H1 (cell line): ENCODE results near the gene APOL1. TPM values are rescaled to one million over a fixed set of nuclear protein-coding genes. Genes with fewer than 3 reads are reported as not detected.

Source experiments
- CTCF ChIA-PET: fragments of 300-600 bp; sonication (Branson Sonifier 250); formaldehyde crosslinking; loops from one replicate; lab custom pipeline; 2021; ENCODE audit not compliant: partially characterized antibody; lab: Charles Lee
- POLR2A ChIA-PET: fragments of 300-600 bp; sonication (Branson Sonifier 250); formaldehyde crosslinking; loops from one replicate; lab custom pipeline; 2021; ENCODE audit warnings: inconsistent platforms; ENCODE audit not compliant: partially characterized antibody; lab: Charles Lee
- DNase-seq, 2 experiments: peaks; one replicate each; pipeline versions ENCODE4 v3.0.0 to v3.0.0-alpha.2; 2010 to 2022; ENCODE audit warnings: low spot score in 2 of 2, low read depth in 1 of 2, mixed read lengths in 1 of 2
- FAIRE-seq: peaks from 2 replicates; lab custom pipeline; 2011; peaks lifted over from hg19 to GRCh38; lab: Jason Lieb, UNC
- H2AFZ ChIP-seq: 2 replicates; pipeline ENCODE4 v1.8.1; 2012; ENCODE audit warnings: low read length, inconsistent platforms
- H2AK5ac ChIP-seq: 2 replicates; pipeline ENCODE4 v1.6.1; 2013; ENCODE audit warnings: low read depth, low read length
- H2BK120ac ChIP-seq: replicated peaks from 2 replicates; pipeline ENCODE3; 2013; ENCODE audit warnings: low read depth, low read length, inconsistent platforms
- H2BK12ac ChIP-seq: 2 replicates; pipeline ENCODE4 v1.6.1; 2013; ENCODE audit warnings: low read depth, low read length
- H2BK15ac ChIP-seq: 2 replicates; pipeline ENCODE4 v1.6.1; 2013; ENCODE audit warnings: low read length
- H2BK20ac ChIP-seq: 2 replicates; pipeline ENCODE4 v1.6.1; 2013; ENCODE audit warnings: low read length
- H2BK5ac ChIP-seq: 2 replicates; pipeline ENCODE4 v1.6.1; 2013; ENCODE audit warnings: low read depth, low read length
- H3K14ac ChIP-seq: 2 replicates; pipeline ENCODE4 v1.6.1; 2013; ENCODE audit warnings: inconsistent platforms; ENCODE audit not compliant: insufficient read length
- H3K18ac ChIP-seq: 2 replicates; pipeline ENCODE4 v1.6.1; 2013; ENCODE audit warnings: low read length; ENCODE audit errors: extremely low read depth
- H3K23ac ChIP-seq: 2 replicates; pipeline ENCODE4 v1.6.1; 2013; ENCODE audit warnings: inconsistent platforms; ENCODE audit not compliant: insufficient read length
- H3K23me2 ChIP-seq: 2 replicates; pipeline ENCODE4 v1.6.1; 2013; ENCODE audit warnings: low read depth, low read length
- H3K27ac ChIP-seq: 2 replicates; pipeline ENCODE4 v1.6.1; 2011; ENCODE audit warnings: low read depth, low read length, inconsistent platforms
- H3K27me3 ChIP-seq, 4 experiments: replicated peaks in 1 of 4; 1 replicate in 1 of 4; 2 replicates in 3 of 4; pipeline versions ENCODE4 v1.6.1 to v1.8.1; 2011 to 2013; ENCODE audit warnings: low read length in 3 of 4, mild to moderate bottlenecking in 3 of 4, inconsistent platforms in 2 of 4, mixed read lengths in 2 of 4, moderate library complexity in 1 of 4; ENCODE audit not compliant: control insufficient read depth in 3 of 4, insufficient read depth in 3 of 4; ENCODE audit errors: extremely low read depth in 1 of 4
- H3K36me3 ChIP-seq, 4 experiments: 2 replicates each; pipeline versions ENCODE4 v1.6.1 to v1.8.1; 2011 to 2013; ENCODE audit warnings: mild to moderate bottlenecking in 4 of 4, low read length in 3 of 4, moderate library complexity in 2 of 4, control low read depth in 1 of 4, inconsistent platforms in 1 of 4; ENCODE audit not compliant: insufficient read depth in 4 of 4, control insufficient read depth in 2 of 4
- H3K4ac ChIP-seq: replicated peaks from 2 replicates; pipeline ENCODE3; 2013; ENCODE audit warnings: low read length, low read depth, mixed read lengths, inconsistent platforms; ENCODE audit not compliant: insufficient read length
- H3K4me1 ChIP-seq, 4 experiments: replicated peaks in 1 of 4; 1 replicate in 1 of 4; 2 replicates in 3 of 4; pipeline versions ENCODE4 v1.6.1 to v1.8.1; 2011 to 2013; ENCODE audit warnings: low read length in 3 of 4, inconsistent platforms in 2 of 4, mixed read lengths in 1 of 4; ENCODE audit not compliant: insufficient read depth in 4 of 4, control insufficient read depth in 3 of 4
- H3K4me2 ChIP-seq, 2 experiments: 2 replicates each; pipeline versions ENCODE4 v1.6.1 to v1.8.1; 2011 to 2013; ENCODE audit warnings: low read depth in 2 of 2, low read length in 2 of 2, control low read depth in 1 of 2, inconsistent platforms in 1 of 2, mild to moderate bottlenecking in 1 of 2; ENCODE audit not compliant: insufficient read depth in 1 of 2
- H3K4me3 ChIP-seq, 4 experiments: fragments of 200-600, 300-600 bp in 1 of 4; sonication (generic), shearing (Covaris generic), sonication (Bioruptor Twin) in 1 of 4; 2 replicates each; pipeline versions ENCODE4 v1.5.1 to v1.8.1; 2011 to 2016; ENCODE audit warnings: low read length in 4 of 4, low read depth in 3 of 4, control low read depth in 2 of 4, inconsistent platforms in 2 of 4, mild to moderate bottlenecking in 2 of 4, mixed read lengths in 1 of 4, moderate library complexity in 1 of 4; ENCODE audit not compliant: insufficient read depth in 2 of 4; ENCODE audit errors: extremely low read depth in 1 of 4
- H3K56ac ChIP-seq: replicated peaks from 2 replicates; pipeline ENCODE3; 2013; ENCODE audit warnings: low read depth, mild to moderate bottlenecking, mixed read lengths, low read length, inconsistent platforms; ENCODE audit not compliant: insufficient read length
- H3K79me1 ChIP-seq: 2 replicates; pipeline ENCODE4 v1.6.1; 2013; ENCODE audit warnings: low read depth, low read length, control low read depth
- H3K79me2 ChIP-seq, 2 experiments: 2 replicates each; pipeline versions ENCODE4 v1.6.1 to v1.8.1; 2012 to 2013; ENCODE audit warnings: low read length in 2 of 2, mild to moderate bottlenecking in 2 of 2, inconsistent platforms in 1 of 2; ENCODE audit not compliant: insufficient read depth in 2 of 2, control insufficient read depth in 1 of 2
- H3K9ac ChIP-seq, 4 experiments: replicated peaks in 1 of 4; 1 replicate in 1 of 4; 2 replicates in 3 of 4; pipeline versions ENCODE4 v1.6.1 to v1.8.1; 2011 to 2013; ENCODE audit warnings: low read depth in 3 of 4, low read length in 3 of 4, control low read depth in 2 of 4, mild to moderate bottlenecking in 2 of 4, moderate library complexity in 2 of 4, inconsistent platforms in 1 of 4; ENCODE audit errors: extremely low read depth in 1 of 4
- H3K9me3 ChIP-seq, 2 experiments: 2 replicates each; pipeline versions ENCODE4 v1.6.1 to v1.8.1; 2012 to 2013; ENCODE audit warnings: mild to moderate bottlenecking in 2 of 2, moderate library complexity in 2 of 2, control low read depth in 1 of 2, inconsistent platforms in 1 of 2, low read depth in 1 of 2, low read length in 1 of 2, mixed read lengths in 1 of 2; ENCODE audit not compliant: insufficient read depth in 2 of 2
- H4K20me1 ChIP-seq, 2 experiments: replicated peaks in 1 of 2; 2 replicates each; pipeline versions ENCODE3 to v1.8.1; 2011 to 2013; ENCODE audit warnings: inconsistent platforms in 2 of 2, low read length in 2 of 2, mild to moderate bottlenecking in 1 of 2; ENCODE audit not compliant: insufficient read depth in 2 of 2, control insufficient read depth in 1 of 2
- H4K5ac ChIP-seq: 2 replicates; pipeline ENCODE4 v1.6.1; 2013; ENCODE audit warnings: low read length, low read depth, mixed read lengths, inconsistent platforms; ENCODE audit not compliant: insufficient read length
- H4K8ac ChIP-seq: 2 replicates; pipeline ENCODE4 v1.8.0; 2013; ENCODE audit warnings: mild to moderate bottlenecking, moderate library complexity, low read length, inconsistent platforms; ENCODE audit not compliant: insufficient read depth; ENCODE audit errors: extremely low read depth
- H4K91ac ChIP-seq: replicated peaks from 2 replicates; pipeline ENCODE3; 2013; ENCODE audit warnings: low read length, mixed read lengths, inconsistent platforms; ENCODE audit not compliant: insufficient read length
- CHD1 ChIP-seq: IDR thresholded peaks from 2 replicates; pipeline ENCODE4 v1.6.1; 2012; ENCODE audit warnings: low read depth, low read length, improper control_type of control experiment
- CHD2 ChIP-seq: IDR thresholded peaks from 2 replicates; pipeline ENCODE4 v1.6.1; 2012; ENCODE audit warnings: low read length, improper control_type of control experiment
- EP300 ChIP-seq, 2 experiments: IDR thresholded peaks; 1 replicate in 1 of 2; 2 replicates in 1 of 2; pipeline ENCODE4 v1.6.1; 2011 to 2012; ENCODE audit warnings: low read depth in 2 of 2, low read length in 2 of 2, mild to moderate bottlenecking in 2 of 2, borderline replicate concordance in 1 of 2, inconsistent platforms in 1 of 2, moderate library complexity in 1 of 2
- KDM1A ChIP-seq: fragments of 200-600, 300-600 bp; sonication (generic); IDR thresholded peaks from 2 replicates; pipeline ENCODE4 v1.7.1; 2016; ENCODE audit warnings: mild to moderate bottlenecking, low read length, borderline replicate concordance
- RAD21 ChIP-seq, 2 experiments: IDR thresholded peaks in 1 of 2; conservative IDR thresholded peaks in 1 of 2; 2 replicates each; pipeline ENCODE4 v1.6.1; 2011; ENCODE audit warnings: low read depth in 2 of 2, low read length in 2 of 2, improper control_type of control experiment in 1 of 2, inconsistent platforms in 1 of 2, mild to moderate bottlenecking in 1 of 2, moderate library complexity in 1 of 2
- RFX5 ChIP-seq: IDR thresholded peaks from 2 replicates; pipeline ENCODE4 v1.6.1; 2011; ENCODE audit warnings: low read depth, low read length, improper control_type of control experiment, borderline replicate concordance
- RXRA ChIP-seq: IDR thresholded peaks from 2 replicates; pipeline ENCODE4 v1.6.1; 2011; ENCODE audit warnings: low read depth, mild to moderate bottlenecking, low read length, moderate library complexity; ENCODE audit not compliant: insufficient read depth
- TAF7 ChIP-seq: optimal IDR thresholded peaks from 2 replicates; pipeline ENCODE3; 2011; ENCODE audit warnings: low read depth, mild to moderate bottlenecking, inconsistent platforms, low read length, moderate library complexity, borderline replicate concordance
- TCF12 ChIP-seq: IDR thresholded peaks from 2 replicates; pipeline ENCODE4 v1.6.1; 2011; ENCODE audit warnings: low read depth, mild to moderate bottlenecking, low read length
- YY1 ChIP-seq: IDR thresholded peaks from 2 replicates; pipeline ENCODE4 v1.6.1; 2011; ENCODE audit warnings: low read depth, mild to moderate bottlenecking, low read length
- ZNF274 ChIP-seq: IDR thresholded peaks from 2 replicates; pipeline ENCODE4 v1.7.0; 2012; ENCODE audit warnings: low read length, borderline replicate concordance; ENCODE audit errors: extremely low read depth
- WGBS, 2 experiments: shearing (Covaris generic) in 1 of 2; methylation state at CpG; one replicate each; pipeline versions ENCODE4 v1.1.6 to v1.1.7; 2013 to 2015; ENCODE audit warnings: low lambda C conversion rate in 2 of 2, mixed read lengths in 2 of 2, inconsistent platforms in 1 of 2, low coverage in 1 of 2, missing lambda C conversion rate in 1 of 2; ENCODE audit not compliant: insufficient replicate concordance in 2 of 2, insufficient coverage in 1 of 2, insufficient read length in 1 of 2; ENCODE audit errors: extremely low coverage in 1 of 2, missing lambda C conversion rate in 1 of 2; 5-methylcytosine and 5-hydroxymethylcytosine counted together
- polyA plus RNA-seq, 7 experiments: library from polyadenylated mRNA; depleted of rRNA in 3 of 7; stranded (reverse) in 5 of 7; unstranded in 2 of 7; fragments of >200 nt in 5 of 7; fragments of 200-250 nt in 2 of 7; gene quantifications; 1 replicate in 5 of 7; 2 replicates in 1 of 7; 4 replicates in 1 of 7; pipeline versions ENCODE4 v1.2.1 to v1.2.3, GENCODE V29; 2011 to 2013; ENCODE audit warnings: missing spikeins in 2 of 7, mixed read lengths in 2 of 7
- total RNA-seq: library from RNA; stranded (reverse); fragmentation: NEBNext Ultra II Directional; extraction: Animal tissue kit (Norgen Biotek cat#: 25700); gene quantifications from 2 replicates; pipeline ENCODE4 v1.2.1, GENCODE V29; 2021
- TF ChIP-seq, protein P1 (sequence below): IDR thresholded peaks from 2 replicates; pipeline ENCODE4 v1.6.1; 2012; ENCODE audit warnings: inconsistent platforms

Gene APOL1
- total and polyA plus RNA-seq, 2 of the 8 experiments (the other 6 are each of a cell fraction or from before 2014, with no cell fraction given): not detected

DNA sequence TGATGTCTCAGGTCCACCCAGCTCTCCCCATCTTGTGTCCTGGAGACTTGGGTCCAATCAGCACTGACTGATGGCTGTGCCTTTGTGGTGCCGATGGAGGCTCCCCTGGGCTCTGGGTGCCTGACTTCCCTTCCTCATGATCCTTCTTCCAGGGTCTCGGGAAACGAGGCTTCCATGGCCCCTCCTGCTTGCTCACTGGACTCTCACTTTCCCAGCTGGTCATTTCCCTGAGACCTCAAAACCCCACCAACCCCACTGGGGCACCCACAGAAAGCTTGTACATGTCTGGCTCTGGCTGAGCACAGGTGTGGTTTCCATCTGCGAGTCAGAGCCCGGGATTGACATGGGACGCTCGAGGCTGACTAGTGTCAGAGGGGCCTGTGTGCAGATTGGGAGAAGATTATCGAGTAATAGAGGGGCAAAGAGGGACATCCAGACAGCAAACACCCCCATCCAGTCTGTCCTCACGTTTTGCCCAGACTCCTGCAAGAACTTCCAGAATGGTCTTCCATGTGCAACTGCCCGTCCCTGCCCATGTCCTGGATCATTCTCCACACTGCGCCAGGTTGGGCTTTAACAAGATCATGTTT is 15.1 kb downstream of the APOL1 start:
- no peak overlapping the region for H2AK5ac ChIP-seq
- H3K4me2 ChIP-seq: no peak overlapping the region
- no peak overlapping the region for H2BK5ac ChIP-seq
- no peaks in the 10 kb centered on the region for H3K23me2 ChIP-seq
- no peak overlapping the region for H3K23ac ChIP-seq
- no peak overlapping the region for H2BK20ac ChIP-seq
- no peak overlapping the region for H3K56ac ChIP-seq
- no peak overlapping the region for H2AFZ ChIP-seq
- FAIRE-seq: no peak
- no peak overlapping the region for H4K91ac ChIP-seq
- H4K5ac ChIP-seq: no peak overlapping the region
- 89% methylated on average over 11 of the region's 11 CpGs; no CpG with 5 or more reads in 1 of the 2 experiments for WGBS, 2 experiments
- H3K9me3 ChIP-seq: no peaks in the 10 kb centered on the region
- no peaks in the 10 kb centered on the region for H3K79me1 ChIP-seq
- DNase-seq: no peak
- no peak overlapping the region for H2BK12ac ChIP-seq
- H4K20me1 ChIP-seq: no peaks in the 10 kb centered on the region
- POLR2A ChIA-PET: no interaction called here
- no peak overlapping the region for H3K14ac ChIP-seq
- CTCF ChIA-PET: interaction anchor here (0.7 to 2.2 kb wide), 3 partner anchors 10 to 1403 kb away, joined by 3 to 9 read pairs (median 6); no protein-coding TSS in a partner anchor
- H3K79me2 ChIP-seq: no peaks in the 10 kb centered on the region
- H3K36me3 ChIP-seq: no peaks in the 10 kb centered on the region
- no peak overlapping the region for H3K18ac ChIP-seq
- 0 out of 7 replicates have a peak, but pooled peaks cover 0 to 2% (median 0%) of the 10 kb centered on the region in 4 experiments for H3K27me3 ChIP-seq
- no peak overlapping the region for H3K9ac ChIP-seq
- H2BK120ac ChIP-seq: no peak overlapping the region
- no peak overlapping the region for H4K8ac ChIP-seq
- no peak overlapping the region for H3K27ac ChIP-seq
- H2BK15ac ChIP-seq: no peak overlapping the region
- H3K4me3 ChIP-seq: no peak overlapping the region
- no peak overlapping the region for H3K4ac ChIP-seq
- no peaks in the 10 kb centered on the region for H3K4me1 ChIP-seq
- TF ChIP-seq, protein P1, sequence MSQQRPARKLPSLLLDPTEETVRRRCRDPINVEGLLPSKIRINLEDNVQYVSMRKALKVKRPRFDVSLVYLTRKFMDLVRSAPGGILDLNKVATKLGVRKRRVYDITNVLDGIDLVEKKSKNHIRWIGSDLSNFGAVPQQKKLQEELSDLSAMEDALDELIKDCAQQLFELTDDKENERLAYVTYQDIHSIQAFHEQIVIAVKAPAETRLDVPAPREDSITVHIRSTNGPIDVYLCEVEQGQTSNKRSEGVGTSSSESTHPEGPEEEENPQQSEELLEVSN: no peak
- TF ChIP-seq CHD1 (no peak), TAF7 (no peak), RAD21 (IDR thresholded peaks at IDR 0.05 in 1 of 2, conservative IDR thresholded peaks at IDR 0.05 in 1 of 2; ENCODE audit: low read depth in 2 of 2, low read length in 2 of 2) (no peak), EP300 (IDR thresholded peaks at IDR 0.05; ENCODE audit: borderline replicate concordance in 1 of 2, low read depth in 2 of 2, low read length in 2 of 2) (no peak), RFX5 (no peak), CHD2 (no peak), TCF12 (no peak), YY1 (no peak), KDM1A (no peak), RXRA (no peak), ZNF274 (no peak)
